GM19324 (cell line): Measurements from ENCODE around the gene UBE2R2.

ENCODE experiments used
- ATAC-seq: cut with Tn5 transposase; IDR thresholded peaks from one replicate; pipeline ENCODE4 v1.9.1; 2021; ENCODE audit warnings: mild to moderate bottlenecking, moderate library complexity; ENCODE audit not compliant: unreplicated experiment, low FRiP score

The UBE2R2 gene

GRCh38 chr9:33880211-33881089, 63.5 kb downstream of the UBE2R2 start:
- no peak for ATAC-seq

GRCh38 chr9:33881635-33882034, 64.7 kb downstream of the UBE2R2 start:
- ATAC-seq: no peak

GRCh38 chr9:33884856-33885701, 68.1 kb downstream of the UBE2R2 start:
- no peak for ATAC-seq

- ATAC-seq: no peak
Observed at GRCh38 chr9:33885948-33886347, 69.0 kb downstream of the UBE2R2 start.

- ATAC-seq: no peak
Observed at GRCh38 chr9:33893861-33894260, 76.9 kb downstream of the UBE2R2 start.

- ATAC-seq: no peak
Observed at GRCh38 chr9:33894316-33894715, 77.4 kb downstream of the UBE2R2 start.

- ATAC-seq: no peak
Observed at GRCh38 chr9:33903157-33903780, 86.3 kb downstream of the UBE2R2 start.

GRCh38 chr9:33905137-33905536, 88.2 kb downstream of the UBE2R2 start:
- ATAC-seq: no peak

- no peak for ATAC-seq
Observed at GRCh38 chr9:33906769-33907168, 89.8 kb downstream of the UBE2R2 start.

GRCh38 chr9:33907347-33907746, 90.4 kb downstream of the UBE2R2 start:
- no peak for ATAC-seq

- no peak for ATAC-seq
Observed at GRCh38 chr9:33908114-33908513, 91.2 kb downstream of the UBE2R2 start.

GRCh38 chr9:33908749-33909148, 91.8 kb downstream of the UBE2R2 start:
- no peak for ATAC-seq

GRCh38 chr9:33913541-33913940, 96.6 kb downstream of the UBE2R2 start:
- ATAC-seq: no peak

- no peak for ATAC-seq
Observed at GRCh38 chr9:33914887-33915628, 98.1 kb downstream of the UBE2R2 start.

- ATAC-seq: no peak
Observed at GRCh38 chr9:33917036-33917435, 100.1 kb downstream of the UBE2R2 start.

- ATAC-seq: no peak
Observed at GRCh38 chr9:33919276-33919897, 102.4 kb downstream of the UBE2R2 start.

GRCh38 chr9:33921967-33922895, 105.3 kb downstream of the UBE2R2 start:
- no peak for ATAC-seq

GRCh38 chr9:33923079-33923478, 106.1 kb downstream of the UBE2R2 start:
- ATAC-seq: no peak
